GM20431 (cell line): Measurements from ENCODE around the gene NUDT15.

Experiments used
- in situ Hi-C: fragments of 300-500 bp; cut with MseI, MboI; formaldehyde crosslinking; loops from one replicate; pipeline ENCODE4 v1.15.0; 2020; ENCODE audit warnings: low sequenced_read_pairs; ENCODE audit not compliant: unreplicated experiment

Gene NUDT15

DNA sequence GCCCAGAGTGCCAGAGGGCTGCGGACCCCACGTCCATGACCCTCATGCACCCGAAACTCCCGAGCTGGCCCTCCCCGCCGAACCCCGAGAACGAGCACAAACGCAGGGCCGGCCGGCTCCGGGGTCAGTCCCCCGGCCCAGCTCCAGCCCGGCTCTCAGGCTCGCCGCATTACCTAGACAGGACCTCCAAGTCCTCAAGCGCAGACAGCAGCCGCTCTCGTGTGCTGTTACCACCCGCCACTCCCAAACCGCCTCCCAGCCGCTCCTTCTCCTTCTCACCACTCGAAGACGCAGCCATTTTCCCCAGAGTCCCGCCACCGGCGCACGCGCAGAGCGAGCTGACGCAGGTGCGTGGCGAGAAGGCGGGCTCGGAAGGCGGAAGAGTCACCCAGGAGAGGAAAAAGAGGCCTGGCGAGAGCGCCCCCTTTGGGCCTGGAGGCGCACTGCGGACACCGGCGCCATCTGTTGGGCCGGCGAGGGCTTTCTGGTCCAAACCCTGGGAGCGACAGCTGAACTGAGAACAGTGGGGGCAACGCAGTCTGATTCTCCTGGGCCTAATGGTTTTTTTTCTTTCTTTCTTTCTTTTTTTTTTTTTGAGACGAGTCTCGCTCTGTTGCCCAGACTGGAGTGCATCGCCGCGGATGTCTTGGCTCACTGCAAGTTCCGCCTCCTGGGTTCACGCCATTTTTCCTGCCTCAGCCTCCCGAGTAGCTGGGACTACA, 57.4 kb downstream of the NUDT15 start, which contains the start of gene MED4:
MED4 (minus strand) TSS at position 324 of the 722 bp plus-strand sequence; CDS start at position 298, 26 bp downstream.
- in situ Hi-C loops: no loop called here

DNA sequence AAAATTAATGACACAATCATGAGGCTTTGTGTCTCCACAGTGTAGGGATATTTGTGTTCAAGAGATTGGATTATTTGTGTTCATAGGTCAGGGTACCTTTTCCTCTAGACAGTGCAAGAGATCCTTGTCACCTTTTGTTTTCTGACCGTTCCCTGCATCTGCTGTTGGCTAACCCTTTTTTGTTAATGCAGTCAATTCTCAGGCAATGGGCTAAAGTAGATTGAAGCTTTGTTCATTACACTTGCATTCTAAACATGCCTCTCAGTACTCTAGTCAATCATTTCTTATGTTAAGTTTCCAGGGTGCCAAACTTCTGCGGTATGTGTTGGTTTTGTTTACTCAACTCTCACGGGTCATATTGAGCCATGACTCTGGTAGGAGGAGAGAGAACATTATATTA, 59.1 kb downstream of the NUDT15 start:
- in situ Hi-C loops: no loop called here
